Measurements from ENCODE around the gene WASF2.

The WASF2 gene

GRCh38 chr1:27368869-27369582, 120.9 kb downstream of the WASF2 start:
- DNase-seq (ENCODE audit: low read depth): no peak
- TF ChIP-seq MAX (IDR thresholded peaks at IDR 0.05; ENCODE audit: low read depth, low read length) (no peak), MYC (IDR thresholded peaks at IDR 0.05; ENCODE audit: low read depth, low read length) (no peak), POLR2A (IDR thresholded peaks at IDR 0.05; ENCODE audit: extremely low read depth, insufficient read length) (no peak), CTCF (IDR thresholded peaks at IDR 0.05; ENCODE audit: low read depth, low read length) (no peak)
- H3K4me3 ChIP-seq (ENCODE audit: low read depth, low read length): no peak overlapping the region

GRCh38 chr1:27367160-27367650, 122.8 kb downstream of the WASF2 start:
- TF ChIP-seq MYC (IDR thresholded peaks at IDR 0.05; ENCODE audit: low read depth, low read length) (no peak), POLR2A (IDR thresholded peaks at IDR 0.05; ENCODE audit: extremely low read depth, insufficient read length) (no peak), CTCF (IDR thresholded peaks at IDR 0.05; ENCODE audit: low read depth, low read length) (no peak), MAX (IDR thresholded peaks at IDR 0.05; ENCODE audit: low read depth, low read length) (no peak)
- no peak for DNase-seq (ENCODE audit: low read depth)
- peak overlapping the region; percentile 81 for H3K4me3 ChIP-seq (ENCODE audit: low read depth, low read length)

- TF ChIP-seq MYC (IDR thresholded peaks at IDR 0.05; ENCODE audit: low read depth, low read length) (peak; percentile 19; the same call in 1 of the 2 replicates), MAX (IDR thresholded peaks at IDR 0.05; ENCODE audit: low read depth, low read length) (peak; percentile 43; the same call in 1 of the 2 replicates), POLR2A (IDR thresholded peaks at IDR 0.05; ENCODE audit: extremely low read depth, insufficient read length) (peak; percentile 45), CTCF (IDR thresholded peaks at IDR 0.05; ENCODE audit: low read depth, low read length) (peak; percentile 17)
- DNase-seq (ENCODE audit: low read depth): peak; percentile 91
- H3K4me3 ChIP-seq (ENCODE audit: low read depth, low read length): peak within 1 kb of the TSS; percentile 81
Observed at GRCh38 chr1:27366411-27367159, 123.4 kb downstream of the WASF2 start, which contains the start of gene MAP3K6. MAP3K6 (minus strand) TSS chr1:27366961; CDS start chr1:27366597, 364 bp downstream.

GRCh38 chr1:27366113-27366410, 123.9 kb downstream of the WASF2 start:
- TF ChIP-seq MYC (IDR thresholded peaks at IDR 0.05; ENCODE audit: low read depth, low read length): peak; percentile 51; the same call in 1 of the 2 replicates
- no peak for TF ChIP-seq MAX (IDR thresholded peaks at IDR 0.05; ENCODE audit: low read depth, low read length)
- TF ChIP-seq POLR2A (IDR thresholded peaks at IDR 0.05; ENCODE audit: extremely low read depth, insufficient read length): peak; percentile 56
- peak; percentile 93 for DNase-seq (ENCODE audit: low read depth)
- peak overlapping the region; percentile 66 for H3K4me3 ChIP-seq (ENCODE audit: low read depth, low read length)

GRCh38 chr1:27365372-27366112, 124.4 kb downstream of the WASF2 start:
- DNase-seq (ENCODE audit: low read depth): peak; percentile 89
- TF ChIP-seq CTCF (IDR thresholded peaks at IDR 0.05; ENCODE audit: low read depth, low read length) (no peak), MYC (IDR thresholded peaks at IDR 0.05; ENCODE audit: low read depth, low read length) (peak; percentile 71), POLR2A (IDR thresholded peaks at IDR 0.05; ENCODE audit: extremely low read depth, insufficient read length) (peak; percentile 45), MAX (IDR thresholded peaks at IDR 0.05; ENCODE audit: low read depth, low read length) (peak; percentile 19)
- H3K4me3 ChIP-seq (ENCODE audit: low read depth, low read length): peak overlapping the region; percentile 66
